Ovary (tissue), 3 donors: ENCODE measurements around the gene RSAD1.

ENCODE experiments used
- EP300 ChIP-seq: sonication (generic); formaldehyde crosslinking; IDR thresholded peaks from one replicate; pipeline ENCODE4 v1.6.1; 2017; ENCODE audit warnings: antibody characterized with exemption
- TF ChIP-seq, protein P1 (sequence below), 3 donors: fragments of 450-650 bp in 2 of 3; fragments of 200-600 bp in 1 of 3; IDR thresholded peaks; one replicate each; pipeline versions ENCODE4 v1.5.1 to v1.8.0; 2016 to 2022; ENCODE audit warnings: antibody characterized with exemption in 3 of 3, mild to moderate bottlenecking in 1 of 3
- donor health status: DM: no; HTN: no; CAD: no.

DNA sequence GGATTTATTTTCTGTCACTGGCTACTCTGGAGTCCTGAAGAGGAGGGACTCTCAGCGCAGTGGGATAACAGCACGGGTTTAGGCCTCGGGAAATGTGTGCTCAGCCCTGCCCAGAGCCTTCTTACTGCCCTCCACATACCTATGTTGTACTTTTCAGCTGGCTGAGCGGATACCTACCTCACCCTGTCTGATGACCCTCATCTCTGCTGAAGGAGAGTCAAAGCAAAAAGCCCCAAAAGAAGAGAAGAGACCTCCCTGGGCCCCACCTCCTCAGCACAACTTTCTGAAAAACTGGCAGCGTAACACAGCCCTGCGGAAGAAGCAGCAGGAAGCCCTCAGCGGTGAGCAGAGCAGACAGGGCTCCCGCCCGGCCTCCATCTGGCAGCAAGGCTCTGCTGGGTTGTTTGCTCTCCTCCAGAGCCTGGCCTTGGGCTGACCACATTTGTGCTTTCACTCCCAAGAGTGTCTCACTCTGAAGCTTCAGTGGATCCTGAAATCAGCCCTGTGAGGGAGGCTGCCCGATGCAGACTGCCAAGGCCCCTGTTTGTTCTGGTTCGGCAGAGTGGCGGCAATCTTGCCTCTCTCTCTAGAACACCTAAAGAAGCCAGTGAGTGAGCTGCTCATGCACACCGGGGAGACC, 39.8 kb downstream of the RSAD1 start:
- no peak for TF ChIP-seq EP300
- TF ChIP-seq, protein P1, sequence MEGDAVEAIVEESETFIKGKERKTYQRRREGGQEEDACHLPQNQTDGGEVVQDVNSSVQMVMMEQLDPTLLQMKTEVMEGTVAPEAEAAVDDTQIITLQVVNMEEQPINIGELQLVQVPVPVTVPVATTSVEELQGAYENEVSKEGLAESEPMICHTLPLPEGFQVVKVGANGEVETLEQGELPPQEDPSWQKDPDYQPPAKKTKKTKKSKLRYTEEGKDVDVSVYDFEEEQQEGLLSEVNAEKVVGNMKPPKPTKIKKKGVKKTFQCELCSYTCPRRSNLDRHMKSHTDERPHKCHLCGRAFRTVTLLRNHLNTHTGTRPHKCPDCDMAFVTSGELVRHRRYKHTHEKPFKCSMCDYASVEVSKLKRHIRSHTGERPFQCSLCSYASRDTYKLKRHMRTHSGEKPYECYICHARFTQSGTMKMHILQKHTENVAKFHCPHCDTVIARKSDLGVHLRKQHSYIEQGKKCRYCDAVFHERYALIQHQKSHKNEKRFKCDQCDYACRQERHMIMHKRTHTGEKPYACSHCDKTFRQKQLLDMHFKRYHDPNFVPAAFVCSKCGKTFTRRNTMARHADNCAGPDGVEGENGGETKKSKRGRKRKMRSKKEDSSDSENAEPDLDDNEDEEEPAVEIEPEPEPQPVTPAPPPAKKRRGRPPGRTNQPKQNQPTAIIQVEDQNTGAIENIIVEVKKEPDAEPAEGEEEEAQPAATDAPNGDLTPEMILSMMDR (IDR thresholded peaks at IDR 0.05): no peak
